ENCODE results near the gene ACOT4. TPM values are rescaled to one million over a fixed set of nuclear protein-coding genes. Genes with fewer than 3 reads are reported as not detected.

The ACOT4 gene
- total and polyA plus RNA-seq, 8 donors: 1.3 to 3.5 (median 1.4) TPM; not detected in 3

GRCh38 chr14:73619524-73619923 is 27.9 kb downstream of the ACOT4 start:
- Histone ChIP-seq H3K27ac (no peak overlapping the region), H3K27me3 (no peaks in the 10 kb centered on the region), H3K4me3 (no peak overlapping the region), H3K36me3 (no peaks in the 10 kb centered on the region), H3K4me1 (no peaks in the 10 kb centered on the region), H3K9me3 (no peaks in the 10 kb centered on the region)
- WGBS, 5 donors: 35 to 65% (median 50%) methylated on average over 1 of the region's 1 CpG
- intact Hi-C loops (cut with DNase I; ENCODE audit: low total_unique reads): no loop called here
- DNase-seq: no peak
- TF ChIP-seq EP300 (IDR thresholded peaks at IDR 0.05) (no peak), POLR2A (IDR thresholded peaks at IDR 0.05) (no peak), POLR2AphosphoS5 (IDR thresholded peaks at IDR 0.05) (no peak)
- TF ChIP-seq, protein P1, sequence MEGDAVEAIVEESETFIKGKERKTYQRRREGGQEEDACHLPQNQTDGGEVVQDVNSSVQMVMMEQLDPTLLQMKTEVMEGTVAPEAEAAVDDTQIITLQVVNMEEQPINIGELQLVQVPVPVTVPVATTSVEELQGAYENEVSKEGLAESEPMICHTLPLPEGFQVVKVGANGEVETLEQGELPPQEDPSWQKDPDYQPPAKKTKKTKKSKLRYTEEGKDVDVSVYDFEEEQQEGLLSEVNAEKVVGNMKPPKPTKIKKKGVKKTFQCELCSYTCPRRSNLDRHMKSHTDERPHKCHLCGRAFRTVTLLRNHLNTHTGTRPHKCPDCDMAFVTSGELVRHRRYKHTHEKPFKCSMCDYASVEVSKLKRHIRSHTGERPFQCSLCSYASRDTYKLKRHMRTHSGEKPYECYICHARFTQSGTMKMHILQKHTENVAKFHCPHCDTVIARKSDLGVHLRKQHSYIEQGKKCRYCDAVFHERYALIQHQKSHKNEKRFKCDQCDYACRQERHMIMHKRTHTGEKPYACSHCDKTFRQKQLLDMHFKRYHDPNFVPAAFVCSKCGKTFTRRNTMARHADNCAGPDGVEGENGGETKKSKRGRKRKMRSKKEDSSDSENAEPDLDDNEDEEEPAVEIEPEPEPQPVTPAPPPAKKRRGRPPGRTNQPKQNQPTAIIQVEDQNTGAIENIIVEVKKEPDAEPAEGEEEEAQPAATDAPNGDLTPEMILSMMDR (IDR thresholded peaks at IDR 0.05): no peak

DNA sequence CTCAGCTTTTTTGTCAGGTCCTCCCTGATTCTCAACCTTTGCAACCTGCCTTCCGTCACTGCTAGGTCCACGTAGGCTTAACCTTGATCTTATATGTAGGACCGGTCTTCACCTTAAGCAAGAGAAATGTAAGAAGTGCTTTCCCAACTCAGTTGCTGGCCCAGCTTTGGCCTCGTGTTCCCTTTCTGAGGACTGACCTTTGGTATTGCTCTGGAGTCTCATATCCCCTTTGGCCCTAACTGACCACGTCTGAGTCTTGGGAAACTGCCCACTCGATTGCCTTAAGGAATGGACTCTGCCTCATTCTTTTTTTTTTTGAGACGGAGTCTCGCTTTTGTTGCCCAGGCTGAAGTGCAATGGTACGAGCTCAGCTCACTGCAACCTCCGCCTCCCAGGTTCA is 28.6 kb downstream of the ACOT4 start:
- H3K27ac ChIP-seq: no peak overlapping the region
- no peak overlapping the region for H3K4me3 ChIP-seq
- intact Hi-C loops (cut with DNase I; ENCODE audit: low total_unique reads): no loop called here
- H3K4me1 ChIP-seq: no peaks in the 10 kb centered on the region
- no peak for DNase-seq
- no peak for TF ChIP-seq POLR2AphosphoS5 (IDR thresholded peaks at IDR 0.05)
- no peak for TF ChIP-seq EP300 (IDR thresholded peaks at IDR 0.05)
- TF ChIP-seq, protein P1 (IDR thresholded peaks at IDR 0.05): no peak
- TF ChIP-seq POLR2A (IDR thresholded peaks at IDR 0.05): no peak
- no peaks in the 10 kb centered on the region for H3K9me3 ChIP-seq
- WGBS, 5 donors: 84 to 89% (median 88%) methylated on average over 10 of the region's 10 CpGs
- no peaks in the 10 kb centered on the region for H3K36me3 ChIP-seq
- no peaks in the 10 kb centered on the region for H3K27me3 ChIP-seq

DNA sequence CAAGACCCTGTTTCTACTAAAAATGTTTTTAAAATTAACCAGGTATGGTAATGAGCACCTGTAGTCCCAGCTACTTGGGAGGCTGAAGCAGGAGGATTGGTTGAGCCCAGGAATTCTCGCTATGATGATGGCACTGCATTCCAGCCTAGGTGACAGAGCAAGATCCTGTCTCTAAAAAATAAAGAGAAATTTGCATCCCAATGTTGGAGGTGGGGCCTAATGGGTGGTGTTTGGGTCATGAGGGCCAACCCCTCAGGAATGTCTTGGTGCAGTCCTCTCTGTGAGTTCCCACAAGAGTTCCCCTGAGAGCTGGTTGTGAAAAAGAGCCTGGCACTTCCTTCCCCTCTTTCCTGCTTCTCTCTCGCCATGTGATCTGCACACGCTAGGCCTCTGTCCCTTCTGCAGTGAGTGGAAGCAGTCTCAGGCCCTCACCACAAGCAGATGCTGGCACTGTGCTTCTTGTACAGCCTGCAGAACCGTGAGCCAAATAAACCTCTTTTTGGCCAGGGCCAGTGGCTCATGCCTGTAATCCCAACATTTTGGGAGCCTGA is 31.9 kb downstream of the ACOT4 start:
- DNase-seq: no peak
- H3K27ac ChIP-seq: no peak overlapping the region
- H3K36me3 ChIP-seq: no peaks in the 10 kb centered on the region
- H3K4me1 ChIP-seq: no peaks in the 10 kb centered on the region
- no peaks in the 10 kb centered on the region for H3K9me3 ChIP-seq
- H3K27me3 ChIP-seq: no peaks in the 10 kb centered on the region
- H3K4me3 ChIP-seq: no peak overlapping the region
- intact Hi-C loops (cut with DNase I; ENCODE audit: low total_unique reads): no loop called here
- 89 to 97% (median 92%) methylated on average over 4 of the region's 4 CpGs for WGBS, 5 donors
- no peak for TF ChIP-seq POLR2A (IDR thresholded peaks at IDR 0.05)
- no peak for TF ChIP-seq EP300 (IDR thresholded peaks at IDR 0.05)
- TF ChIP-seq POLR2AphosphoS5 (IDR thresholded peaks at IDR 0.05): no peak
- TF ChIP-seq, protein P1 (IDR thresholded peaks at IDR 0.05): no peak

DNA sequence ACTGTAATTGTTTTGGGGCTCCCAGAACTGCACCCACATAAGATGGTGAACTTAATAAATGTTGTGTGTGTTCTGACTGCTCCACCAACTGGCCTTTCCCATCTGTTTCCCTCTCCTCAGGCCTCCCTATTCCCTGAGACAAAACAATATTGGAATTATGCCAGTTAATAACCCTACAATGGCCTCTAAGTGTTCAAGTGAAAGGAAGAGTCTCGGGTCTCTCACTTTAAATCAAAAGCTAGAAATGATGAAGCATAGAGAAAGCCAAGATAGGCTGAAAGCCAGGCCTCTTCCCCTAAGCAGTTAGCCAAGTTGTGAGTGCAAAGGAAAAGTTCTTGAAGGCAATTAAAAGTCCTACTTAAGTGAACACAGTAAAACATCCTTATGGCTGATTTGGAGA is 34.0 kb downstream of the ACOT4 start:
- TF ChIP-seq, protein P1 (IDR thresholded peaks at IDR 0.05): no peak
- H3K27ac ChIP-seq: no peak overlapping the region
- no peaks in the 10 kb centered on the region for H3K27me3 ChIP-seq
- peak in 1 of 2 donors; percentile 16 for DNase-seq
- no peaks in the 10 kb centered on the region for H3K36me3 ChIP-seq
- no peak overlapping the region for H3K4me3 ChIP-seq
- WGBS, 5 donors: 49 to 68% (median 60%) methylated on average over 1 of the region's 1 CpG
- no peaks in the 10 kb centered on the region for H3K4me1 ChIP-seq
- H3K9me3 ChIP-seq: no peaks in the 10 kb centered on the region
- intact Hi-C loops (cut with DNase I; ENCODE audit: low total_unique reads): no loop called here

All from stomach (tissue), 9 donors.